ENCODE data around the gene TLX3. TPM values are rescaled to one million over a fixed set of nuclear protein-coding genes. Genes with fewer than 3 reads are reported as not detected.

Gene TLX3
- total RNA-seq, 1 donor from 2014 or later, result not detected

- H3K9me3 ChIP-seq (ENCODE audit: low read depth), result no peaks in the 10 kb centered on the region
- H3K9me3 Mint-ChIP-seq, result peaks cover 5% of the 10 kb centered on the region
- H3K4me2 ChIP-seq, result peak overlapping the region; percentile 87
- H3K36me3 ChIP-seq, result no peaks in the 10 kb centered on the region
- H3F3A ChIP-seq (ENCODE audit: low read depth), result peaks cover 25% of the 10 kb centered on the region
- H3K36me3 Mint-ChIP-seq, result peaks cover 1% of the 10 kb centered on the region
- peaks cover 100% of the 10 kb centered on the region for H4K20me1 ChIP-seq (ENCODE audit: low read depth)
- H3K4me3 Mint-ChIP-seq, result peak overlapping the region; percentile 72
- H3K9ac ChIP-seq, result no peak overlapping the region
- H2AFZ ChIP-seq (replicated peaks), result peak overlapping the region; percentile 66
- H3K4me3 ChIP-seq, result peak overlapping the region; percentile 41
- no peaks in the 10 kb centered on the region for H3K79me2 ChIP-seq (ENCODE audit: low read depth)
- peaks cover 19% of the 10 kb centered on the region for H3K4me1 ChIP-seq
- DNase-seq (ENCODE audit: low spot score), result no peak
- TF ChIP-seq EZH2phosphoT487 (IDR thresholded peaks at IDR 0.05), result peak; percentile 16
- TF ChIP-seq EZH2 (IDR thresholded peaks at IDR 0.05), result no peak
- no peak for TF ChIP-seq CTCF (IDR thresholded peaks at IDR 0.05)
- H3K4me1 Mint-ChIP-seq, result peaks cover 29% of the 10 kb centered on the region
- peaks cover 100% of the 10 kb centered on the region for H3K27me3 ChIP-seq
- no peak overlapping the region for H3K27ac ChIP-seq
- no peak overlapping the region for H3K27ac Mint-ChIP-seq
- H3K27me3 Mint-ChIP-seq (ENCODE audit: insufficient read depth, low read depth), result peaks cover 79% of the 10 kb centered on the region
Observed at GRCh38 chr5:171310819-171311321, 1.8 kb downstream of the TLX3 start.

DNA sequence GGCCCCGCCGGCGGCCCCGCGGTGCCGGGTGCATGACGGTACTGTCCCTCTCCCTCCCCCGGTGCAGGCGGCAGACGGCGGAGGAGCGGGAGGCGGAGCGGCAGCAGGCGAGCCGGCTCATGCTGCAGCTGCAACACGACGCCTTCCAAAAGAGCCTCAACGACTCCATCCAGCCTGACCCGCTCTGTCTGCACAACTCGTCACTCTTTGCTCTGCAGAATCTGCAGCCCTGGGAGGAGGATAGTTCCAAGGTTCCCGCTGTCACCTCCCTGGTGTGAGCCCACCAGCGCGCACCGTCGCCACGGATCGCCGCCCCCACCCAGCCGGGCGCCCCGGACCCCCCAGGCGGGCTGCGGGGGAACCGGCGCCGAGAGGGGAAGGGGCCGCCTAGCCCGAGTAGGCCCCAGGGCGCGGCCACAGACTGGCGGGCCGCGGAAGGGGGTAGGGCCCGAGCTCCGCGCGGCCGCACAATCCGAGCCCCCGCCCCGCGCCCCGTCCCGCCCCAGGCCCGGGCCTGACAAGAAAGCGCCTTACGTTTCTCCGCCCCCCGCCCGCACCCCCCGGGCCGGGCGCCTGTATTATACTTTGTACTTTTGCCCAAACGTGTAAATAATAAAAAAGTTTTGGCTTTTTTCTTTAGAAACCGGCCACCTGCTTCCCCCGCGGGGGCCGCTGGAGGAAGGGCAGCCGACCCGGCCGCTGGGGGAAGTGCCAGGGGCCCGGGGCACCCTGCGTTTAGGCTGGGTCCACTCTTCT, 2.5 kb downstream of the TLX3 start:
- peak overlapping the region; percentile 41 for H3K4me3 ChIP-seq
- no peaks in the 10 kb centered on the region for H3K36me3 ChIP-seq
- Mint-ChIP-seq H3K9me3 (peaks cover 5% of the 10 kb centered on the region), H3K27me3 (ENCODE audit: insufficient read depth, low read depth) (peaks cover 77% of the 10 kb centered on the region), H3K4me1 (peaks cover 29% of the 10 kb centered on the region), H3K27ac (no peak overlapping the region), H3K4me3 (peak overlapping the region; percentile 81), H3K36me3 (peaks cover 1% of the 10 kb centered on the region)
- DNase-seq (ENCODE audit: low spot score), result peak; percentile 87
- H3K9ac ChIP-seq, result no peak overlapping the region
- H2AFZ ChIP-seq (replicated peaks), result peak overlapping the region; percentile 83
- peaks cover 100% of the 10 kb centered on the region for H3K27me3 ChIP-seq
- H3K9me3 ChIP-seq (ENCODE audit: low read depth), result no peaks in the 10 kb centered on the region
- peak overlapping the region; percentile 87 for H3K4me2 ChIP-seq
- H3K4me1 ChIP-seq, result peaks cover 19% of the 10 kb centered on the region
- H3K79me2 ChIP-seq (ENCODE audit: low read depth), result no peaks in the 10 kb centered on the region
- TF ChIP-seq CTCF (IDR thresholded peaks at IDR 0.05) (no peak), EZH2 (IDR thresholded peaks at IDR 0.05) (peak; percentile 20), EZH2phosphoT487 (IDR thresholded peaks at IDR 0.05) (peak; percentile 58)
- H3F3A ChIP-seq (ENCODE audit: low read depth), result peaks cover 19% of the 10 kb centered on the region
- no peak overlapping the region for H3K27ac ChIP-seq
- peaks cover 100% of the 10 kb centered on the region for H4K20me1 ChIP-seq (ENCODE audit: low read depth)

DNA sequence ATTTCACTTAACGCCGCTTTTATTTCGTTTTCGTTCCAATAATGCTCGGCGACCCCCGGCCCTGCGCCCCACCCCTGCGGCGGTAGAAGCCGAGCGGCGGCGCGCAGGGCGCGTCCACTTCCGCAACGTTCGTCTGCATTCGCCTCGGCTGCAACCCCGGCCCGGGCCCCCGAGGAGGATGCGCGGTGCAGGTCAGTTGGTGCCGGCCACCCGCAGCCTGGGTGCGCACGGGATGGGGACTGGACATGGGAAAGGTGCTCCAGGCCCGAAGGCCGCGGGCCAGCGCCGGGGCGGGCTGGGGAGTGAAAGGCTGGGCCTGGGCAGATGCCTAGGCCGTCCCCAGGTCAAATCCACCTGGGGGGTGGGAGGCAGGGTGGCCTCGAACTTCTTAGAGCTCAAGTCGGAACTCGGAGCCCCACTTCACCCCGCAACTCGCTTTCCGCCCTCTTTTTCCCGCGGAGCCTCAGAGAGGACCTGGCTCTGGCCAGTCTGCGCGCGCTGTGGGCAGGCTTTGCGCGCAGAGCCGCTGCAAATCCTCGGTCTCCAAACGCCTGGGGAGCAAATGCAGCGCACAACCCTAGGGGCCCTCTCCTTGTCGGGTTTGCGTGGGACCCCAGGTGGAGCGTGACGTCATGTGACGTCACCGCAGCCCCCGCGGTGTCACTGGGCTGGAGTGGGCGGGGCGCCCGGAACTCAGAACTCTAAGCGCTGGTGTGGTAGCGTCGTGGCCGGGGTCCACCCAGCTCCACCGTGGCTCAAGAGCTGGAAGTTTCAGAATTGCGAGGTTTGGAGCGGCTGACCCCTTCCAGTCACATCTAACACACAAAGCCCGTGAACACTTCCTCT, 3.3 kb downstream of the TLX3 start:
- Histone ChIP-seq H3K9ac (no peak overlapping the region), H3K4me1 (peaks cover 23% of the 10 kb centered on the region), H3K27ac (no peak overlapping the region), H3K27me3 (peaks cover 100% of the 10 kb centered on the region), H2AFZ (replicated peaks) (no peak overlapping the region), H3F3A (ENCODE audit: low read depth) (peaks cover 20% of the 10 kb centered on the region), H3K4me3 (peak overlapping the region; percentile 41), H4K20me1 (ENCODE audit: low read depth) (peaks cover 100% of the 10 kb centered on the region), H3K9me3 (ENCODE audit: low read depth) (no peaks in the 10 kb centered on the region), H3K4me2 (peak overlapping the region; percentile 87), H3K36me3 (no peaks in the 10 kb centered on the region), H3K79me2 (ENCODE audit: low read depth) (no peaks in the 10 kb centered on the region)
- Mint-ChIP-seq H3K36me3 (peaks cover 1% of the 10 kb centered on the region), H3K4me1 (peaks cover 29% of the 10 kb centered on the region), H3K27ac (no peak overlapping the region), H3K9me3 (peaks cover 5% of the 10 kb centered on the region), H3K27me3 (ENCODE audit: insufficient read depth, low read depth) (peaks cover 79% of the 10 kb centered on the region), H3K4me3 (peak overlapping the region; percentile 55)
- TF ChIP-seq CTCF (IDR thresholded peaks at IDR 0.05) (no peak), EZH2 (IDR thresholded peaks at IDR 0.05) (peak; percentile 87), EZH2phosphoT487 (IDR thresholded peaks at IDR 0.05) (peak; percentile 92)
- DNase-seq (ENCODE audit: low spot score), result peak; percentile 55
